HCT116 (cell line): ENCODE results near the gene NBAS. TPM values are rescaled to one million over a fixed set of nuclear protein-coding genes. Genes with fewer than 3 reads are reported as not detected.

Experiments used
- ATAC-seq: fragments of 200-7000 bp; cut with Tn5 transposase; 2 replicates; pipeline ENCODE4 v1.9.1; 2020; ENCODE audit warnings: mild to moderate bottlenecking, moderate library complexity
- BruUV-seq: library from RNA; stranded (reverse); fragments of 400-500 nt; replicated peaks from 2 replicates; lab custom pipeline; 2021; lab: Mats Ljungman, UMichigan
- CTCF ChIA-PET: fragments of 300-600 bp; sonication (Branson Sonifier 250); formaldehyde crosslinking; loops from one replicate; lab custom pipeline; 2021; ENCODE audit warnings: antibody characterized with exemption; lab: Charles Lee
- POLR2A ChIA-PET: fragments of 300-600, 350-600 bp; sonication (Branson Sonifier 250); formaldehyde crosslinking; loops from one replicate; lab custom pipeline; 2021; ENCODE audit warnings: antibody characterized with exemption; lab: Charles Lee
- RAD21 ChIA-PET, 2 experiments: fragments of 300-600 bp; sonication (Branson Sonifier 250); formaldehyde crosslinking; loops; one replicate each; lab custom pipeline; 2023; ENCODE audit warnings: low total read pairs in 2 of 2; ENCODE audit not compliant: uncharacterized antibody in 2 of 2, unreplicated experiment in 2 of 2, low non-redundant PET in 1 of 2; lab: Charles Lee
- DNase-seq: peaks from one replicate; pipeline ENCODE4 v3.0.0-alpha.2; 2010; ENCODE audit warnings: low read depth, low spot score
- H2AFZ ChIP-seq: fragments of 200-600 bp; shearing (Covaris generic), sonication (generic); 2 replicates; pipeline ENCODE4 v1.6.1; 2017; ENCODE audit warnings: low read depth, mixed run types, mixed read lengths, antibody characterized with exemption, low read length; ENCODE audit not compliant: poor library complexity, severe bottlenecking
- H3K27ac ChIP-seq: 2 replicates; pipeline ENCODE4 v1.5.1; 2012; ENCODE audit warnings: low read depth, low read length
- H3K27me3 ChIP-seq: fragments of 200-600 bp; sonication (generic); 2 replicates; pipeline ENCODE4 v1.6.1; 2016; ENCODE audit warnings: mixed run types, low read length, mixed read lengths; ENCODE audit not compliant: insufficient read depth
- H3K36me3 ChIP-seq, 2 experiments: fragments of 200-500 bp in 1 of 2; fragments of 200-600 bp in 1 of 2; sonication (Bioruptor generic) in 1 of 2; sonication (generic) in 1 of 2; 2 replicates each; pipeline versions ENCODE4 v1.5.1 to v1.6.1; 2014 to 2016; ENCODE audit warnings: low read length in 2 of 2, inconsistent platforms in 1 of 2, mixed read lengths in 1 of 2, mixed run types in 1 of 2; ENCODE audit not compliant: insufficient read depth in 2 of 2, control insufficient read depth in 1 of 2
- H3K4me1 ChIP-seq, 2 experiments: fragments of 200-600 bp in 1 of 2; sonication (generic) in 1 of 2; 2 replicates each; pipeline versions ENCODE4 v1.5.1 to v1.6.1; 2012 to 2017; ENCODE audit warnings: low read length in 2 of 2, inconsistent platforms in 1 of 2, mild to moderate bottlenecking in 1 of 2, mixed read lengths in 1 of 2, mixed run types in 1 of 2, moderate library complexity in 1 of 2; ENCODE audit not compliant: insufficient read depth in 2 of 2, control insufficient read depth in 1 of 2
- H3K4me2 ChIP-seq: fragments of 200-600 bp; sonication (generic); 2 replicates; pipeline ENCODE4 v1.6.1; 2017; ENCODE audit warnings: mixed run types, low read length, mixed read lengths
- H3K4me3 ChIP-seq, 2 experiments: fragments of 200-600 bp in 1 of 2; sonication (generic) in 1 of 2; replicated peaks in 1 of 2; 2 replicates each; pipeline ENCODE4 v1.5.1; 2011 to 2016; ENCODE audit warnings: low read length in 2 of 2, control low read depth in 1 of 2, low read depth in 1 of 2, mild to moderate bottlenecking in 1 of 2, mixed read lengths in 1 of 2, mixed run types in 1 of 2
- H3K79me2 ChIP-seq: fragments of 200-600 bp; sonication (generic); 2 replicates; pipeline ENCODE4 v1.6.1; 2017; ENCODE audit warnings: mild to moderate bottlenecking, mixed run types, low read length, moderate library complexity, mixed read lengths; ENCODE audit not compliant: insufficient read depth
- H3K9ac ChIP-seq: fragments of 200-600 bp; sonication (generic); 2 replicates; pipeline ENCODE4 v1.6.1; 2016; ENCODE audit warnings: low read length, mixed read lengths
- H3K9me2 ChIP-seq: fragments of 200-600 bp; sonication (generic), shearing (Covaris generic); 2 replicates; pipeline ENCODE4 v1.6.1; 2017; ENCODE audit warnings: mixed run types, mild to moderate bottlenecking, moderate library complexity; ENCODE audit not compliant: insufficient read depth
- H3K9me3 ChIP-seq, 2 experiments: fragments of 200-500 bp in 1 of 2; fragments of 200-600 bp in 1 of 2; sonication (Bioruptor generic) in 1 of 2; sonication (generic) in 1 of 2; 2 replicates each; pipeline ENCODE4 v1.6.1; 2014 to 2017; ENCODE audit warnings: low read length in 2 of 2, mixed read lengths in 2 of 2, inconsistent platforms in 1 of 2, low read depth in 1 of 2, mild to moderate bottlenecking in 1 of 2, mixed run types in 1 of 2, moderate library complexity in 1 of 2; ENCODE audit not compliant: control insufficient read depth in 1 of 2, insufficient read depth in 1 of 2
- H4K20me1 ChIP-seq: fragments of 200-600 bp; sonication (generic), shearing (Covaris generic); 2 replicates; pipeline ENCODE4 v1.6.1; 2017; ENCODE audit warnings: mixed run types, mild to moderate bottlenecking, moderate library complexity; ENCODE audit not compliant: insufficient read depth
- CBX3 ChIP-seq: IDR thresholded peaks from 2 replicates; pipeline ENCODE4 v1.6.1; 2012; ENCODE audit warnings: low read depth
- CTCF ChIP-seq, 3 experiments: fragments of 200-600 bp in 1 of 3; sonication (generic) in 1 of 3; IDR thresholded peaks in 2 of 3; conservative IDR thresholded peaks in 1 of 3; 2 replicates each; pipeline ENCODE4 v1.5.1; 2012 to 2017; ENCODE audit warnings: low read depth in 2 of 3, low read length in 2 of 3, antibody characterized with exemption in 1 of 3, borderline replicate concordance in 1 of 3, control low read depth in 1 of 3, mild to moderate bottlenecking in 1 of 3, mixed read lengths in 1 of 3, mixed run types in 1 of 3, moderate library complexity in 1 of 3; ENCODE audit not compliant: insufficient read depth in 1 of 3
- EGR1 ChIP-seq: IDR thresholded peaks from 2 replicates; pipeline ENCODE4 v1.6.1; 2012; ENCODE audit warnings: low read depth
- ELF1 ChIP-seq: IDR thresholded peaks from 2 replicates; pipeline ENCODE4 v1.6.1; 2012; ENCODE audit warnings: low read depth, borderline replicate concordance
- EZH2 ChIP-seq: fragments of 200-600 bp; sonication (generic); IDR thresholded peaks from 2 replicates; pipeline ENCODE4 v1.6.1; 2017; ENCODE audit warnings: antibody characterized with exemption, mixed run types
- EZH2phosphoT487 ChIP-seq: fragments of 200-600 bp; IDR thresholded peaks from 2 replicates; pipeline ENCODE4 v1.6.1; 2018; ENCODE audit warnings: antibody characterized with exemption, borderline replicate concordance
- FOSL1 ChIP-seq: IDR thresholded peaks from 2 replicates; pipeline ENCODE4 v1.6.1; 2012; ENCODE audit warnings: low read depth
- JUND ChIP-seq: IDR thresholded peaks from 2 replicates; pipeline ENCODE4 v1.6.1; 2012
- POLR2AphosphoS5 ChIP-seq: IDR thresholded peaks from 2 replicates; pipeline ENCODE4 v1.6.1; 2011; ENCODE audit warnings: mild to moderate bottlenecking, low read depth, low read length, moderate library complexity
- REST ChIP-seq: IDR thresholded peaks from 2 replicates; pipeline ENCODE4 v1.6.1; 2012; ENCODE audit warnings: low read depth
- SIN3A ChIP-seq: IDR thresholded peaks from 2 replicates; pipeline ENCODE4 v1.6.1; 2012; ENCODE audit warnings: low read depth
- ZNF274 ChIP-seq: fragments of 200-500 bp; sonication (Bioruptor generic); IDR thresholded peaks from 2 replicates; pipeline ENCODE4 v1.6.1; 2014; ENCODE audit warnings: mild to moderate bottlenecking, low read depth, low read length, inconsistent platforms
- intact Hi-C: fragments of 100-400 bp; cut with micrococcal nuclease; formaldehyde crosslinking; loops from 2 replicates; pipeline ENCODE4 v1.10.0; 2022
- total RNA-seq: library from RNA; stranded (reverse); gene quantifications from one replicate; pipeline ENCODE4 v1.2.1, GENCODE V29; 2021; ENCODE audit not compliant: unreplicated experiment

Gene NBAS
- total RNA-seq, 1 experiment from 2014 or later = 32.8 TPM

GRCh38 chr2:15303874-15304273 is 257.3 kb downstream of the NBAS start:
- Histone ChIP-seq H3K4me2 (no peak overlapping the region), H3K27me3 (no peaks in the 10 kb centered on the region), H3K9me3 (no peaks in the 10 kb centered on the region), H3K4me1 (no peaks in the 10 kb centered on the region), H3K79me2 (no peaks in the 10 kb centered on the region), H3K36me3 (peaks cover 0 to 2% of the 10 kb centered on the region in 2 experiments; a peak in 1 of 4 replicates), H4K20me1 (no peaks in the 10 kb centered on the region), H3K9me2 (no peaks in the 10 kb centered on the region), H2AFZ (no peak overlapping the region), H3K4me3 (no peak overlapping the region), H3K27ac (no peak overlapping the region), H3K9ac (no peak overlapping the region)
- CTCF ChIA-PET = no interaction called here
- no peak for TF ChIP-seq CBX3
- TF ChIP-seq CTCF (IDR thresholded peaks at IDR 0.05 in 2 of 3, conservative IDR thresholded peaks at IDR 0.05 in 1 of 3; ENCODE audit: borderline replicate concordance in 1 of 3, insufficient read depth in 1 of 3, low read depth in 2 of 3, low read length in 2 of 3) = no peak
- TF ChIP-seq JUND = no peak
- TF ChIP-seq EZH2 = no peak
- no peak for TF ChIP-seq ELF1
- no peak for TF ChIP-seq SIN3A
- no peak for TF ChIP-seq FOSL1
- TF ChIP-seq EGR1 = no peak
- no peak for TF ChIP-seq EZH2phosphoT487
- no peak for TF ChIP-seq REST
- no peak for TF ChIP-seq ZNF274
- TF ChIP-seq POLR2AphosphoS5 = no peak
- BruUV-seq = no TSS peak
- DNase-seq (no peak), ATAC-seq (no peak)
- POLR2A ChIA-PET = no interaction called here
- RAD21 ChIA-PET = no interaction called here
- intact Hi-C loops = no loop called here
